GM21367 (cell line): Measurements from ENCODE around the gene HSDL1.

Experiments
- ATAC-seq: cut with Tn5 transposase; IDR thresholded peaks from one replicate; pipeline ENCODE4 v1.9.1; 2021; ENCODE audit not compliant: unreplicated experiment

Gene HSDL1

DNA sequence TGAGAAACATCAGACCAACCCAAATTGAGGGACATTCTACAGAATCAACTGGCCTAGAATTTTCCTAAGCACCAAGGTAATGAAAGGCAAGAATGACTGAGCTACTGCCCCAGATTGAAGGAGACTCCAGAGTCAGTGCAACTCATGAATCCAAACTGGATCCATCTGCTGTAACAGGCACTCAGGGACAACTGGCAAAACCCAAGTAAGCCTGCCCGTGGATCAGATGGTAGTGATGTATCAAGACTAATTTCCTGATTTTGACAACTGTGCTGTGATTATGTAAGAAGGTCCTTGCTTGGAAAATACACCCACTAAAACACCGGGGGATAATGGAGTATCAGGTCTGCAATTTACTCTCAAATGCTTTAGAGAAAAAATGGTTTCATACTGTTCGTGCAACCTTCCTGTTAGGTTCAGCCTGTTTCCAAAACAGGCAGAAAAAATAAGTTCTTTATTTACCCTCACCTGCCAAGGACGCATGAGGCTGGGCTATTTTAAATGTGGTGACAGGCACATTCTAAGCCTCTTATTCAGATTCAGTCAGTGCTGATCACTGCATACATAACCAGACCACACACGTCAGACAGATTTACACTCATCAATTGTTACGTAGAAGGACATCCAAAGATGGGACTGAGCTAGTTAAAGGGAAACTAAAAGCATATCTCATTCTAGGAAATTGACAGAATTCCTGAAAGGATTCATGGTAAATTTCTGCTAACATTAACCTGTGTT is 35.2 kb downstream of the HSDL1 start:
- ATAC-seq: no peak

DNA sequence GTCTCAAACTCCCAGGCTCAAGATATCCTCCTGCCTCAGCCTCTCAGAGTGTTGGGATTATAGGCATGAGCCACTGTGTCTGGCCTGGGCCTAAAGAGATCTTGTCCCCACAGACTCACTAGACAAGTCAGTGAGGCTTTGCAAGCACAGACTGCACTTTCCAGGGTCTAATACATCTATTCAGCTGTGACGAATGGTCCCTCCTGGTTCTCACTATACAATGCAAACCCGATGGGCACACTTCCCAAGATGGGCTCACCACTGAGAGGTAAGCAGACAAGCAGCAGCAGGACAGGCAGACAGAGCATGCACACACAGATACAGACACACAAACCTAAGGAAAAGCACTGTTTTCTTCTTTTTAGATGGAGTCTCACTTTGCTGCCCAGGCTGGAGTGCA is 37.1 kb downstream of the HSDL1 start:
- ATAC-seq: no peak

DNA sequence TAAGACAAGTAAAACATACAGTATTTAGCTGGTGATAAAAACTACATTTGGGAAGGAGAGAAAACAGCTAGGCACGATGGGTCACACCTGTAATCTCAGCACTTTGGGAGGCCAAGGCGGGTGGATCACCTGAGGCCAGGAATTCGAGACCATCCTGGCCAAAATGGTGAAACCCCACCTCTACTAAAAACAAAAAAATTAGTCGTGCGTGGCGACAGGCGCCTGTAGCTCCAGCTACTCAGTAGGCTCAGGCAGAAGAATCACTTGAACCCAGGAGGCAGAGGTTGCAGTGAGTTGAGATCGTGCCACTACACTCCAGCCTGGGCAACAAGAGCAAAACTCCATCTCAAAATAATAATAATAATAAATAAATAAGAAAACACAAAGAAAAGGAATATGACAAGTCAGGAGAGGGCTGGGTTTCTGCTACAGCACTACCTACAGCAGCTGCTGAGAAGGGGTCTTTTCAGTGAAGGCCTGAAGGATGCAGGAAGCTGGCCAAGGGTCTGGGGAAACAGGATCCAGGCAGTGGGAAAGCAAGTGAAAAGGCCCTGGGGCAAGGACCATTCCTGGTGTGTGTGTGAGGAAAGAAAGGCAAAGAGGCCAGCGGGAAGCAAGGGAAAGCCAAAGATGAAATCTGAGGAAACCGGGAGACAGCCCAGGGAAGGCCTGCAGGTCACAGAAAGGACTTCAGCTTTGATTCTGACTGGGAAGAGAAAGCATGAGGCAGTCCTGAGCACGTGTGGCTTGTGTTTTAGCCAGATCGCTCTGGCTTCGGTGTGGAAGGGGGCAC is 38.8 kb downstream of the HSDL1 start:
- ATAC-seq: no peak

DNA sequence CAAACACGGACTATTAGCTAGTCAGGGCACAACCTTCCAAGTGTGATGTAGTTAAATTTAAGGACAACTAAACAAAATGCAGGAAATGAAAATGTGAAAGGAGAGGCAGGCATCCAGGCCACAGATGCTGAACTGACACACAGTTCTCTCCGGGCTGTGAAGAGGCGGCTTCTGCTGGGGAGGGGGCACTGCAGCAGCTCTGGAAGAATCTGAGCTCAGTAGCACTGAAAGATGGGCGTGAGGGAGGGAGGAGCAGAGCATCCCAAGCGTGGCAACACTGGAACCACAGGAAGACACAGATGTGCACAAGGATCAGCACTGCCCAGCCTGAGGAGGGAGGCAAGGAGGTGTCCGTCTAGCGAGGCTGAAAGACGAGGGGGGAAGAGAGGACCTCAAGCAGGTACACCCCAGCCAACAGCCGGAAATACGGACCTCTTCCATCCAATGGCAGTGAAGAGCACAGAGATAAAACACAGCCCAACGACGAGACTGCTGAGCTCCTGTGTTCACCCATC is 39.6 kb downstream of the HSDL1 start:
- ATAC-seq: no peak

DNA sequence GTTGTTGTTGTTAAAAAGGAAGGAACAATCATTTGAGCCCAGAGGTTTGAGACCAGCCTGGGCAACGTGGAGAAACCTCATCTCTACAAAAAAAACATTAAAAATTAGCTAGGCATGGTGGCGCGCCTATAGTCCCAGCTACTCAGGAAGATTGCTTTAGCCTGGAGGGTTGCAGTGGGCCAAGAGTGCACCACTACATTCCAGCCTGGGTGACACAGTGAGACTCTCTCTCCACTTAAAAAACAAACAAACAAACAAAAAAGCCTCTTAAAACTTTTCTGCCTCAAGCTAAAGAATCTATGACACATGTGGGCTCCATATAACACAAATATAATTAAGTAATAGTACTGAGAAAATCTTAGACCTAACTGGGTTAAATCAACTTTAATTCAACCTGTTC is 40.7 kb downstream of the HSDL1 start:
- ATAC-seq: no peak

DNA sequence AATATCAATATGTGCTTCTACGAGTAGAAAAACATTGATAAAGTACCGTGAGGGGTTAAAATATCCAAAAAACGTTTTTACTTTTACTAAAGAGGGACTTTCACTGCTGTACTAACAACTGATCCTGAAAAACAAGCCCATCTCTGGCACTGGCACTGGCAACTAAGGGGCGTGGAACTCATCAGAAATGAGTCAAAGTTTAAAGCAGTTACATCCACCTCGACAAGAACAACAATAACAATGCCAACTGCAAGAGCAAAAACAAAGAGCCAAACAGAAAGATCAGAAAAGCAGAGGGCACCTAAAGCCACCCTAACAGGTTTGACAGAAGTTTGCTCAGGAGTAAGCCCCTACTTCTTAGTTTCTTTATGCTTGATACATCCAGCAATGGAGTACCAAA is 41.3 kb downstream of the HSDL1 start:
- ATAC-seq: no peak

DNA sequence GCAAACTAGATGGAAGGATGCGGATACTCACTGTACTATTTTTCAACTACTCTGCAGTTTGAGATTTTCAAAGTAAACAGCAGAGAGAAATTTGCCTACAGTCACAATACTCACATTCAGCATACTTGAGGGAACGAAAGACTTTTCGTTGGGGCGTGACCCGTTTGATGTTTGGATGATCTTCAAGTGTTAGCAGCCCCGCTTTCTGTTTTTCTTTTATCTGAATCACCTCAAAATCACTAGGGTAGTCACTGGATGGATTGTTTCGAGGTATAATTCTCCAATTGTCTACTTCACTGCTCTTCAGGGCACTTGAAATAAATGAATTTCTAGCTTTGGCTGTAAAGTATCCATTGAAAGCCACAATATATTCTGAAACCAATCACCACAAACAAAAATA is 46.0 kb downstream of the HSDL1 start:
- ATAC-seq: no peak

DNA sequence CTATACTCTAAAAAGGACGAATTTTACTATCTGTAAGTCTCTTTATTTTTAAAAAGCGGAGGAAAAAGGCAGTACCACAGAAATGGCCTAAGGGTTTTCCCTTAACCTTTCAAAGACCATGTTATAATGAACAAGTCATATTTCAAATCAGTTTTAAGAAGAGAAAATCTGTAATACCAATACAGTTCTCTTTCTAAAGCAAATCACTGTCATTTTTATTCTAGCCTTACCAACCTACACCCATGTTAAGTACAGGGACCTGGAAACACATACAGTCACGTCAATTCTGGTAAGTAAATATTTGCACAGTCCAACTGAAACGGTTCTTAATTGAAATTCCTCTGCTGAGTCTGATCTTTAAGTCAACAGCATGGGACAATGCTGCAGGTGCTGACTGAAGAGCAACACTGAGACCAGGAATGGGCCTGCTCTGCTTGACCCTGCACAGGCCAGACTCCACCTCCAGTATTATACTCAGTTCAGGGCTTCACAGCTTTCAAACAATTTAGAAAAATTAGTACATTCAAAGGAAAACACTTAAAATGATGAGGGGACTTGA is 48.5 kb downstream of the HSDL1 start:
- ATAC-seq: no peak

DNA sequence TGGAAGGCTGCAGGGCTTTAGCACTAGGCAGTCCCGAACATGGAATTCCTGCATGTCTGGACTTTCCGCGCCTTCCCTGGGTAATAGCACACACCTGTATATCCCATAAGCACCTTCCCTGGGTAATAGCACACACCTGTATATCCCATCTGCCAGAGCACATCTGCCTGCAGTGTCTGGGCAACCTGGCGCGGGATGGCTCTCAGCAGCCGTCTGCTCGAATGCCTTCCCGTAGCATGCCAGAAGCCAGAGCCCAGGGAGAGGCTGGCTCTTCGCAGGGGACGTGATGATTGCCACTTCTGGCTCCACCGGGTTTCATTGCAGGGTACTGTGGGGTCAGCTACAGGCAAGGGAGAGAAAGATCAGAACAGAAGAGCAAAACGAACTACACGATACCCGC is 49.5 kb downstream of the HSDL1 start:
- ATAC-seq: no peak

DNA sequence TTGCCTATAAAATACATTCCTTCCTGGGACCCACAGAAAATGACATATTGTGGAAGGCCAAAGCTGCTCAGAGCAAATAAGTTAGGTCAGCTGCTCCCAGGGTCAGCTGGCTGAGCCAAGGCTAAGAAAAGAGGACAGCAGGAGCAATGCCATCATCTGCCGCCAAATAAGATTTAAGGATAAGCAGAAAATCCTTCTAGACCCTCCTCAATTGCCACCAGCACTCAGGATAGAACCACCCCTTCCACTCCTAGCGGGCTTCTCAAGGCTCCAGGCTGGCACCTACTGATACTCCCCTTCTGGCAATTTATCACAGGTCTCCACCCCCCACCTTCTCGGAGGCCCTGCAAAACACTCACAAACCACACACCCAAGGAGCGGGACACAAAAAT is 51.1 kb downstream of the HSDL1 start:
- ATAC-seq: no peak

DNA sequence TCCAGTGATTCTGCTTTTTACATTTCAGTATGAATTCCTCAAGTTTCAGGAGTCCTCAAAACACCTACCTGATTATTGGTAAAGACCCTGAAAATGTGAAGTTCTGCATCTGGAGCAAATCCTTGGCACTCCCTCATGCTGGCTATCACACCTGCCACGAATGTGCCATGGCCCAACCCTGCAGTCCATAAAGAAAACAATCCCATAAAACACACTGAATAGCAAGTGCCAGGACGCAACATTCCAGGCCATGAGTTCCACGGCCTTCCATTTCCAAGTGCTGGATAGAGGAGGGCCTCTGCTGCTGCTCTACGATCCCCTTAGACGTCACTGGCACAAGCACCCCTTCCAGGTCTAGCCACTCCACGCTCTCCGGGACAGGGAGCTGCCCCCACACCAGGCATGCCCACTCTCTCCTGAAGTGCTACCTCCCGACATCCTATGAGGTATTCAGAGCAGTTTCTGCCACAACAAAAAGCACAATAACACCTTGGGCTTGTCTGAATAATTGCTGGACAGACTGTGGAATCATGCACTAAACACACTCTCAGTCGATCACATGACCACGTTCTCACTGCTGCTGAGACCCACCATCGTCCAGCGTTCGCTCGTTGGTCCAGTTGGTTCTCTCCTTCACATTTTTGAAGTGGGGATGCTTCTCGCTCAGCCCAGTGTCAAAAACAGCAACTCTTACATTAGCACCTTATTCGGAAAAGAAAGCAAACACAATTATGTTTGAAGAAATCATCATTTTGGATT is 51.7 kb downstream of the HSDL1 start:
- no peak for ATAC-seq

DNA sequence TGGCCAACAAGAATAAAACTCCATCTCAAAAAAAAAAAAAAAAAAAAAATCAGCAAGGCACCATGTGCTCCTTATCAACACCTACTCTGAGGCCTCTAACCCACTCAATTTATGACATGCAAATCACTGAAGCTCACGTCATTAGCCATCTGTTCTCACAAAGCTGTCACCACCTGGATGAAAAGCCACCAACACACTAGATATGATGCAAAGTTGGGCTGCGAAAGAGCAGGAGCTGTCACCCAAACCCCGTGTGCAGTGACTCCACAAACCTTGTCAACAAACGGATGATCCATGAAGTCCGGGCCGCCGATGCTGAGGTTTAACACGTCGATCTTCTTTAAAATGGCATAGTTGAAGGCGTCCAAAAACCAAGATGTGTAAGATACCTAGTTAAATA is 53.5 kb downstream of the HSDL1 start:
- no peak for ATAC-seq

DNA sequence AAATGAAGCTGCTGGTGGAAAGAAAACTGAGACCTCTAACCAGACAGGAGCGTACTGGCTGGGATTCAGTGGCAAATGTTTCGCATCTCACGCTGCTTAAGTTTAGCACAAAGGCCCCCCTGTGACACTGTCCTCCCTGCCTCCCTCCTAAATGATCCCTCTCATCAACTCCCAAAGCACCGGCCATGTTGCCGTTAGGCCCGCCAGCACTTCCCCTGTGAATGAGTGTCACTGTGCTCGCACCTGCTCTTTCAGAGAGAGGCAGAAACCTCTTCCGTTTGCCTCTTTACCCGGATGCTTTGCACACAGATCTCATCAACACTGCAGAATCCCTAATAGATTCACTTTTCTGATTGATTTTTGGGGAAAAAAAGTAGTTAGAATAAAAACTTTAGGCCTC is 54.8 kb downstream of the HSDL1 start:
- ATAC-seq: no peak

DNA sequence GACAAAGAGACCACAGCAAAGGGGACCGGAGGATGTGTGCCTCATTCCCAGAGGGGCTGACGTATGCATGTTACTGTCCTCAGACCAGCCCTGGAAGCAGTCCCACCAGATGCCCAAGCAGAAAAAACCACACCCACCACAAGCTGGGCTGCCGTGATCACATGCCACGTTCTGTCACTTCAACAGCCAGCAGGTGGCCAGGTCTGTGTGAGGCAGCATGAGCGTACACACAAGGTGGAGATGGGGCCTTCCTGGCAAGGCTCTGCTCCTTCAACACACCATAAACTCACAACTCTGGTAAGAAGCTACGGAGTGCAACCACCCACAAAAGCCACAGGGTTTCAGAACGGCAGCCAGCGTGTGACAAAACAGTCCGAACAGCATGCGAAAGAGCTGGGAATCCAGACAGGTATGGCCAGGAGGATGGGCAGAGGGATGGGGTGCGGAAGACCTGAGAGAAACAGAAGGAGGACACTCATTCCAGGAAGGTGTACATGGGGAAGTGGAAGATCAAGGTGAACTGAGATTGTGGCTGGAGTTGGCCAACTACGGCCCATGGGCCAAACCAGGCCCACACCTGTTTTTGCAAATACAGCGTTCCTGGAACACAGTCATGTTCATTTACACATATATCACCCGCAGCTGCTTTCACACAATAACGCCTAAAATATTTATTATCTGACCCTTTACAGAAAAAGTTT is 56.1 kb downstream of the HSDL1 start:
- peak; percentile 62 for ATAC-seq

DNA sequence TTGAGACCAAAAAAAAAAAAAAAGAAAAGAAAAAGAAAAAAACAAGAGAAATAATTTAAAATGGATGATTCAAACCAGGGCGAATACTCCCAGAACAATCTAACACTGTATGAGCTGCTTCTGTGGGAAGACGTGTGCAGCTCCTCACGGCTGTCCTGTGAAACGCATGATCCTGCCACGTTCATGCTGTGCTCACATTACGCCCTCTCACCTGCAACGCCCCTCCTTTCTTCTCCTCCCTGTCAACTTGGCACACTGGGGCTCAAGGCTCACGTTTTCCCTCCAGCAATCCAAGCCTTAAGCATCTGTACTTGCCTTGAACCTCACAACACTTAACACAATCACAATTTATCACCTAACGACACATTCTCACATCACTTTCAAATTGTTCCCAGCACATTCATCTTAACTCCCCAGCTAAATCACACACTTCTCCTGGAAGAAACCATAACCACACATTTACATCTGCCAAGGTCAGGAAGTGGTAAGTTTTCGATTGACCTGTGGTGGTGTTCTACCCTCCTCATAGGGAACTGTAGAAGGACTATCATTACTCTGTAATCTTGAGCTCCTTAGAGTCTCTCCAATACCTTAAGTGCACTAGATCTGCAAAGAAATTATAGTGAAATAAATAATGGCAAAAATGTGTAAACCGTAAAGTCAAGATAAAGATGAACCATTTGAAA is 57.4 kb downstream of the HSDL1 start:
- ATAC-seq: no peak

DNA sequence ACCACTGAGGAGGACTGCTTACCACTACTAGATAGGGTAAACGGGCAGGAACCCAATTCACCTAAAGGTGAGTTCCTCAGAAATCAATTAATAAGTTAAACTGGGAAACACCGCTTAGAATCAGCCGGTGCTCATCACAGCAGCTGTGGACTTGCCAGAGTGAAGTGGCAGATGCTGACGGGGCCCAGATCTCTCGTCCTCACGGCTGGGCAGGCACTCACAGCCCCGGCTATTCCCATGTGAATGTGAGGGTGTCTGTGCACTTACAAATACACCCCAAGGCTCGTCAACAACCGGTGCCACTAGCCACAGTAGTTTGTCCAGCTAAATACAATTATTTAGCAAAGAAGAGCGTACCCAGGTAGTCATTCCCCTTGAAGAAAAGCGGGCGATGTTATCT is 58.0 kb downstream of the HSDL1 start:
- no peak for ATAC-seq

DNA sequence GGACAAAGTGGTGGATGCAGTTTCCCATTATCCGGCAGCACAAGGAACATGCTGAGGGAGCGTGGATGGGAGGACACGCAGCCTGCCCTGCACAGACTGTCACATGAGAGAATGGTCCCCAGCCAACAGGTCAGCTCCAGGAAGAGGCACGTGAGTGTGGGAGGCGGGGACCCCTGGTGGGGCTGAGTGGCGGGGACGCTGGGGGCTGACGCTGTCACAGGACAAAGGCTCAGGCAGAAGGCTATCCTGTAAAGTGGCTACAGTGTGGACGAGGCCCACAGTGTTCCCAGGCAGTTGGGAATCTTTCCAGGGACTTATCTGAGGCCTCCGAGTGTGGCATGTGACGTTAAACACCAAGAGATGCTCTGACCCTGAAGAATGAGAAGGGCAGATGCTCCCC is 58.6 kb downstream of the HSDL1 start:
- ATAC-seq: no peak

DNA sequence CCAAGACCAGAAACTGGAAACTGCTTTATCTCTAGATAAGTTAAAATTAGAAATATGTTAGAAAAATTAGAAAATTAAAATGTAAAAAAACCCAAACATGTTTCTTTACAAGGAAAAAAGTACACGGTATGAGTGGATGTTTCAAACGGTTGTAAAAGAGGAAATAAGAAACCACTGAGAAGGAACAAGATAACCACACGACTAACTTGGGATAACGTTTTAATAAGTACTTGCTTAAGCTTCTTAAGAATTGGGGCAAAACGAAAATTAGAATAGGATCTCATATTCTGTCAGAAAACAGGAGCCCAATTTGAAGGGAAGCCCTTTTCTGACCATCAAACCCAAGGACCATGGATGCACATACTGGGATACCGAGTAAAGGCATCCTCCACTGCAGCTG is 59.2 kb downstream of the HSDL1 start:
- no peak for ATAC-seq

DNA sequence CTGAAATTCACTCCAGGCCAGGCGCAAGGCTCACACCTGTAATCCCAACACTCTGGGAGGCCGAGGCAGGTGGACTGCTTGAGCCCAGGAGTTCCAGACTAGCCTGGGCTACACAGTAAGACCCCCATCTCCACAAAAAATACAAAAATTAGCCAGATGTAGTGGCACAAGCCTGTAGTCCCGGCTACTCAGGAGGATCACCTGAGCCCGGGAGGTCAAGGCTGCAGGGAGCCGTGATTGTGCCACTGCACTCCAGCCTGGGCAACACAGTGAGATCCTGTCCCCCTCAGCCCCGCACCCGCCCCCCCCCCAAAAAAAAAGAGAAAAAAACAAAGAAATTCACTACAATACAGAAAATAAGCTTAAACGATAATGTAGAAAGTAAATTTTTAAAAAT is 59.7 kb downstream of the HSDL1 start:
- no peak for ATAC-seq

DNA sequence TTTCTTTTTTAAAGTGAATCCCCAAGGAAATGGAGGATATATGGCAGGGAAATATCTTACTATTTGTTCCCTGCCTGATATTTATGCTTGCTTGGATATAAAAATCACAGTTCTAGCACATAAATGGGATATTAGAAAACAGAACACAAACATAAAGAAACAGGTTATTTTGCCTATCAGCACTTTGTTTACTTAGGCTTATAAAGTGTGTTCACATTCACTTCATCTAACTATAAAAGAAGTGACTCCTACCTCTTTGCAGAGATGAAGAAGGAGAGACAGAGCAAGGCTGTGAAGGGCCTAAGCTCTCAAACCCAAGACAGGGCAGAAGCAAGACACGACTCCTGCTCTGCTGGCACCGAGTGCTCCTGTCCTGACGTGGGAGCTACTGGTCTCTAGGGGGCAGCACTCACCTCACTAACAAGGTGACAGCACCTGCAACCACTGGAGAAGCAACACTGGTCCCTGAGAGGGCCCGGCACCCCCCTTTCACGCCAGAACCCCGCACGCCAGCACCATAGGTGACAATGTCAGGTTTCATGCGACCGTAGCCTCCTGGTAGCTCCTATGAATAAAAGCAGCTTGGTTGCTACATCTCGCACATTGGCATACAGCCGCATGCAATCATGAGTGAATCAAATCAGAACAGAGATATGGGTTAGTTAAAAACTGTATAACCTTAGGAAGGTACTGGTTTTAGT is 60.3 kb downstream of the HSDL1 start:
- no peak for ATAC-seq
